Measurements from ENCODE around the gene UHMK1. TPM values are rescaled to one million over a fixed set of nuclear protein-coding genes. Genes with fewer than 3 reads are reported as not detected.

The UHMK1 gene
- total and polyA plus RNA-seq, 2 of the 4 experiments (the other 2 are of a cell fraction) = 15.6 to 57.9 TPM

- ATAC-seq (ENCODE audit: low read depth) = peak; percentile 29; the same call in 1 of the 2 replicates
- POLR2A ChIA-PET (ENCODE audit: unreplicated experiment) = no interaction called here
Observed at GRCh38 chr1:162530307-162530987, 32.8 kb downstream of the UHMK1 start.

More at GRCh38 chr1:162530307-162530987, 32.8 kb downstream of the UHMK1 start:
- H4K8ac ChIP-seq (ENCODE audit: low read depth in 2 of 2, low read length in 2 of 2) = no peak overlapping the region; a peak in 1 of 4 replicates
- peaks cover 6 to 10% of the 10 kb centered on the region in 2 experiments; a peak in 2 of 4 replicates for H3K79me1 ChIP-seq (ENCODE audit: low read depth in 1 of 2, low read length in 2 of 2)
- H2BK20ac ChIP-seq (ENCODE audit: low read depth, low read length) = no peak overlapping the region
- dilution Hi-C loops (cut with HindIII; ENCODE audit: low sequenced_read_pairs, unreplicated experiment) (no loop called here), intact Hi-C loops (cut with micrococcal nuclease) (no loop called here), in situ Hi-C loops (cut with MboI; ENCODE audit: low sequenced_read_pairs) (no loop called here)
- H3K36me3 ChIP-seq (ENCODE audit: control insufficient read depth, insufficient read depth, low read length) = 0 out of 2 replicates have a peak, but pooled peaks cover 3% of the 10 kb centered on the region
- H3K9me1 ChIP-seq (ENCODE audit: insufficient read depth, low read length) = no peaks in the 10 kb centered on the region
- DNase-seq = peak; percentile 22
- no CpG with 5 or more reads among the region's 7 CpGs for WGBS, 2 experiments (ENCODE audit: extremely low coverage in 2 of 2, insufficient read length in 1 of 2)
- no peak overlapping the region; the same call in 1 of the 2 replicates for H3K27ac ChIP-seq (ENCODE audit: insufficient read depth, low read length)
- no peaks in the 10 kb centered on the region for H3K9me3 ChIP-seq (ENCODE audit: control insufficient read depth, insufficient read depth, low read length)
- H2AK9ac ChIP-seq (replicated peaks; ENCODE audit: low read depth, low read length, poor library complexity) = no peak overlapping the region
- H3K4me1 ChIP-seq (ENCODE audit: control insufficient read depth, insufficient read depth, low read length) = peaks cover 5% of the 10 kb centered on the region
- no peaks in the 10 kb centered on the region for H3K27me3 ChIP-seq (ENCODE audit: control insufficient read depth, insufficient read depth, low read length)
- H3K4ac ChIP-seq (ENCODE audit: low read depth, low read length) = no peak overlapping the region
- peak overlapping the region; percentile 18 for H2BK5ac ChIP-seq (ENCODE audit: low read depth, low read length, poor library complexity, severe bottlenecking)
- TF ChIP-seq MAFK (IDR thresholded peaks at IDR 0.05; ENCODE audit: low read depth, low read length) = no peak
- no peak for TF ChIP-seq ELK1 (IDR thresholded peaks at IDR 0.05; ENCODE audit: borderline replicate concordance, low read depth, low read length)
- no peak overlapping the region for H3K23ac ChIP-seq (ENCODE audit: low read depth, low read length)
- no peak overlapping the region for H3K56ac ChIP-seq (ENCODE audit: extremely low read depth, insufficient read depth, low read length)
- H2AK5ac ChIP-seq (ENCODE audit: low read depth, low read length) = no peak overlapping the region
- CTCF ChIA-PET = no interaction called here
- no peak overlapping the region for H3K4me3 ChIP-seq (ENCODE audit: insufficient read depth, low read depth, low read length)
- H2BK120ac ChIP-seq (ENCODE audit: low read depth, low read length) = no peak overlapping the region
- H3K18ac ChIP-seq (ENCODE audit: low read depth, low read length) = no peak overlapping the region
- no peak overlapping the region for H2AFZ ChIP-seq (replicated peaks; ENCODE audit: low read length, poor library complexity)
- H3K14ac ChIP-seq (replicated peaks; ENCODE audit: low read depth, low read length) = no peak overlapping the region
- 0 out of 3 replicates have a peak overlapping the region, but pooled peaks have one; percentile 7 for H2BK15ac ChIP-seq (ENCODE audit: low read depth, low read length)
- no TSS peak for BruUV-seq (replicated peaks)
- no peak overlapping the region for H3K4me2 ChIP-seq (ENCODE audit: low read depth, low read length)
- no peaks in the 10 kb centered on the region for H4K20me1 ChIP-seq (ENCODE audit: insufficient read depth, low read length)
- peak overlapping the region; percentile 63; the same call in 1 of the 2 replicates for H4K5ac ChIP-seq (ENCODE audit: low read depth, low read length)
- no peak overlapping the region for H3K9ac ChIP-seq (ENCODE audit: low read depth, low read length)
- H4K91ac ChIP-seq (ENCODE audit: insufficient read depth, low read depth, low read length) = no peak overlapping the region

All from IMR-90 (cell line).